ENCODE data around the gene PLAAT2.
"Not testable (repeated sequence)": the region's sequence is repeated elsewhere in the genome, so short reads cannot be mapped to it uniquely, and the experiment has no call there.

DNA sequence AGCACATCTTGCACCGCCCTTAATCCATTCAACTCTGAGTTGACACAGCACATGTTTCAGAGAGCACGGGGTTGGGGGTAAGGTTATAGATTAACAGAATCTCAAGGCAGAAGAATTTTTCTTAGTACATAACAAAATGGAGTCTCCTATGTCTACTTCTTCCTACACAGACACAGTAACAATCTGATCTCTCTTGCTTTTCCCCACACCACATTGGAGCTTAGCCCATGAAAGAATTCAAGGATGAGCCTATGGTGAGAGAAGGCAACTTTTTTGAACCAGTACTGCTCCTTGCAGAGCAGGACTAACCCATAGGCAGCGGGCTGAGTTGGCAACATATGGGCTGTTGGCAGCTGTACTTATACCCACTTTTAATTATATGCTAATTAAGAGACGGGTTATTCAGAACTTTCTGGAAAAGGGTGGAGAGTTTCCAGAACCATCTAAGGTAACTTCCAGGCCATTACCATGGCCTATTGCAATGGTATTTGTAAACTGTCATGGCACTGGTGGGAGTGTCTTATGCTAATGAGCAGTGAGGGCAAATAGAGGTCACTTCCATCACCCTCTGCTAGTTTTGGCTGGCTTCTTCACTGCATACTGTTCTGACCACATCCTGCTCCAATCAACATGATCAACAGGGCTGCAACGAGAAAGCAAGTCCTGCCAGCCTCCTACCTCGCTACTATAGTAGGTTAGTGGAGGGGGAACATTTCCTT lies 31.9 kb downstream of the PLAAT2 start:
- not testable (repeated sequence) for TF ChIP-seq CTCF, EP300 (IDR thresholded peaks at IDR 0.05)
